GM12892 (cell line): Measurements from ENCODE around the gene ADAM11. TPM values are rescaled to one million over a fixed set of nuclear protein-coding genes. Genes with fewer than 3 reads are reported as not detected.
"Not testable (repeated sequence)": the region's sequence is repeated elsewhere in the genome, so short reads cannot be mapped to it uniquely, and the experiment has no call there.

Experiments
- DNase-seq: peaks from one replicate; pipeline ENCODE4 v3.0.0; 2011; ENCODE audit not compliant: insufficient read length
- FAIRE-seq: peaks from 2 replicates; lab custom pipeline; 2011; peaks lifted over from hg19 to GRCh38; lab: Jason Lieb, UNC
- POLR2A ChIP-seq: IDR thresholded peaks from 2 replicates; pipeline ENCODE4 v1.6.1; 2011; ENCODE audit warnings: low read depth, low read length, control low read depth
- POLR2AphosphoS5 ChIP-seq: IDR thresholded peaks from 2 replicates; pipeline ENCODE4 v1.6.1; 2011; ENCODE audit warnings: low read depth, low read length, control low read depth
- TAF1 ChIP-seq: IDR thresholded peaks from 2 replicates; pipeline ENCODE4 v1.6.1; 2011; ENCODE audit warnings: low read depth, mild to moderate bottlenecking, control low read depth, low read length, borderline replicate concordance
- polyA plus RNA-seq: library from polyadenylated mRNA; unstranded; fragments of >200 nt; gene quantifications from one replicate; pipeline ENCODE4 v1.2.1, GENCODE V29; 2012; ENCODE audit warnings: missing spikeins, inconsistent platforms; ENCODE audit not compliant: missing spikeins

ADAM11 gene, protein sequence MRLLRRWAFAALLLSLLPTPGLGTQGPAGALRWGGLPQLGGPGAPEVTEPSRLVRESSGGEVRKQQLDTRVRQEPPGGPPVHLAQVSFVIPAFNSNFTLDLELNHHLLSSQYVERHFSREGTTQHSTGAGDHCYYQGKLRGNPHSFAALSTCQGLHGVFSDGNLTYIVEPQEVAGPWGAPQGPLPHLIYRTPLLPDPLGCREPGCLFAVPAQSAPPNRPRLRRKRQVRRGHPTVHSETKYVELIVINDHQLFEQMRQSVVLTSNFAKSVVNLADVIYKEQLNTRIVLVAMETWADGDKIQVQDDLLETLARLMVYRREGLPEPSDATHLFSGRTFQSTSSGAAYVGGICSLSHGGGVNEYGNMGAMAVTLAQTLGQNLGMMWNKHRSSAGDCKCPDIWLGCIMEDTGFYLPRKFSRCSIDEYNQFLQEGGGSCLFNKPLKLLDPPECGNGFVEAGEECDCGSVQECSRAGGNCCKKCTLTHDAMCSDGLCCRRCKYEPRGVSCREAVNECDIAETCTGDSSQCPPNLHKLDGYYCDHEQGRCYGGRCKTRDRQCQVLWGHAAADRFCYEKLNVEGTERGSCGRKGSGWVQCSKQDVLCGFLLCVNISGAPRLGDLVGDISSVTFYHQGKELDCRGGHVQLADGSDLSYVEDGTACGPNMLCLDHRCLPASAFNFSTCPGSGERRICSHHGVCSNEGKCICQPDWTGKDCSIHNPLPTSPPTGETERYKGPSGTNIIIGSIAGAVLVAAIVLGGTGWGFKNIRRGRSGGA
- polyA plus RNA-seq: 0.13 TPM

DNA sequence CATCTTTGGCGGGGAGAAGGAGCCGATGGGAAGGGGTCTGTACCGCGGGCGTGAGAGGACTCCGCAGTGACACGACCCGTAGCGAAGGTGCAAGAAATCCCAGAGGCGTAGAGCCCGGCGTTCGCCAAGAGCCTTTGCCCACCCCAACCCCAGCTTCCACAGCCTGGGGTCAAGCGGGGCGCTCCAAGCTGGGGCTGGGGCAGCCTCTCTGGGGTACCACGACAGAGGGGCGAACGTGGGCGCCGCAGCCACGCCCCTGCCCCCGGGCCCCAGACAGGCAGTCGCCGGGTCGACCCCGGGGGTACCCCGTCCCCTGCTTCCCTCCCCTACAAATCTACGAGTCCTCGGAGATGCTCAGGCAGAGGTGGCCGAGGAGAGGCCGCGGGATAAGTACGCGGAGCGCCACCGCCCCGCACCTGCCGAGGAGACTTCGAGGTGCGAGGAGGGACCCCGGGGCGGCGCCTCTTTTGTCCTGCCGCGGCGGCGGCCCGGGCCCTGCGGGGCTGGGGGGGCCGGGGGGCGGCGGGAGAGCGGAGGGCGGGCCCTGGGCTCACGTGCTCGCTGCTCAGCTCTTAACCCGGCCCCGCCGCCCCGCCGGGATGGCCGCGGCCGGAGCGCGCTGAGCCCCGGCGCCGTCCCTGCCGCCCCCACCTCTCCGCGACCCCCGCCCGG lies at the start of gene ADAM11:
Gene ADAM11, plus strand, starts transcription at position 575 of the 672 bp plus-strand sequence. CDS start 212 bp downstream, outside the sequence.
- no peak for DNase-seq
- FAIRE-seq: no peak
- TF ChIP-seq POLR2A: no peak
- no peak for TF ChIP-seq POLR2AphosphoS5
- TF ChIP-seq TAF1: no peak

DNA sequence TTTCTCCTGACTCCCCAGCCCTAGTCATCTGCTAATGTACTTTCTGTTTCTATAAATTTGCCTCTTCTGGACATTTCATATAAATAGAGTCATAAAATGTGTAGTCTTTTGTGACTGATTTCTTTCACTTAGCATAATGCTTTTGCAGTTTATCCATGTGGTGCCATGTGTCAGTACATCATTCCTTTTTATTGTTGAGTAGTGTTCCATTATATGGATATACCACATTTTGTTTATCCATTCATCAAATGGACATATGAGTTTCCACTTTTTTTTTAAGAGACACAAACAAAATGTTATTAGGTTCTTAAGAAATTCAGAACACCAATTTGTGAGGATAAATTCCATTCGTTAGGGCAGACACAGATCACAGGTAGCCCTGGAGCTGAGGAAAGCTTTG lies 39.3 kb upstream of the ADAM11 start:
- FAIRE-seq: no peak
- no peak for DNase-seq
- TF ChIP-seq TAF1 (no peak), POLR2A (no peak), POLR2AphosphoS5 (no peak)

DNA sequence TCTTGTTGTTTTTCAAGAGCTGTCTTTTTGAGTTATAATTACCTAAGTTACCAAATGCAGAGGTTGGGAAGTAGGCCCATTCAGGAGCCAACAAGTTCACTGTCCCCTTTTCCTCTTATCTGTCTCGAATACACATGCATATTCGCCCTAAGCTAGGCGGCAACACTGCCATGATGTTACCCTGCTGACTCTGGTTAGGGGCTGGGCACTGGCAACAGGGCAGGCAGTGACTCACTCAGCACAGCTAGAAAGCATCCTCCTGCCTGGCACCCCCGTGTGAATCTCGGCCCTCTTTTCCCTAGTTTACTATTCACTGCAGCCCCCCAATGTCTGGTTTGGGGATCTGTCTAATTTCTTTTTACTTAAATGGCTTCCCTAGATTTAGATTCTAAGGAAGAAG lies 36.5 kb upstream of the ADAM11 start:
- DNase-seq: no peak
- FAIRE-seq: no peak
- no peak for TF ChIP-seq TAF1
- TF ChIP-seq POLR2AphosphoS5: no peak
- TF ChIP-seq POLR2A: no peak

DNA sequence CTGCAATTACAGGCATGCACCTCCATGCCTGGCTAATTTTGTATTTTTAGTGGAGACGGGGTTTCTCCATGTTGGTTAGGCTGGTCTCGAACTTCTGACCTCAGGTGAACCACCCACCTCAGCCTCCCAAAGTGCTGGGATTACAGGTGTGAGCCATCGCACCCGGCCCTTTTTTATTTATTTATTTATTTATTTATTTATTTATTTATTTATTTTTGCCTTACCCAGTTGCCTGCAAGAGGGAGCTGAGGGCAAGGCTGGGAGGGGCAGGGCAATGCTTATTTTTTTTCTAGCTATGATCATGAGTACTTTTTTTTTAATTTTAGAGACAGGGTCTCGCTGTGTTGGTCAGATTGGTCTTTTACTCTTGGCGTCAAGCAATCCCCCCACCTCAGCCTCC lies 32.7 kb upstream of the ADAM11 start:
- not testable (repeated sequence) for FAIRE-seq, DNase-seq

DNA sequence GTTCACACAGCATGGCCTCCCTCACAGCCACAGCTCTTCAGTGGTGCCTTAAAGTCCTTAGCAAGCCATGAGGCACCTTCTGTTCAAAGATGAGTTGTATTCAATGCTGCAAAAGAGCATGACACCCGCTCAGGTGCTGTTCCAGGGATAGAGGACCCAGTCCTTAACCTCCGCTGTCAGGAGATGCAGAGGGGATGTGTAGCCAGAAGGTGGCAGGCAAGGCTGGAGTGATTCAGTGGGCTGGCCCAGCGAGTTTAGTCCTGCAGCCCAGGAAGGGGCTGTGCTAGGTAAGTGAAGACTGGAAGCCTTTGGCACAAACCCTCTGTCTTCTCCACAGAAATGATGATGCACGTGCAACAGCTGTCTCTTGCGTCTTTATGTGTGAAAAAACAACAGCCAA lies 25.0 kb upstream of the ADAM11 start:
- no peak for DNase-seq
- TF ChIP-seq POLR2AphosphoS5: no peak
- no peak for TF ChIP-seq POLR2A
- no peak for TF ChIP-seq TAF1
- no peak for FAIRE-seq

DNA sequence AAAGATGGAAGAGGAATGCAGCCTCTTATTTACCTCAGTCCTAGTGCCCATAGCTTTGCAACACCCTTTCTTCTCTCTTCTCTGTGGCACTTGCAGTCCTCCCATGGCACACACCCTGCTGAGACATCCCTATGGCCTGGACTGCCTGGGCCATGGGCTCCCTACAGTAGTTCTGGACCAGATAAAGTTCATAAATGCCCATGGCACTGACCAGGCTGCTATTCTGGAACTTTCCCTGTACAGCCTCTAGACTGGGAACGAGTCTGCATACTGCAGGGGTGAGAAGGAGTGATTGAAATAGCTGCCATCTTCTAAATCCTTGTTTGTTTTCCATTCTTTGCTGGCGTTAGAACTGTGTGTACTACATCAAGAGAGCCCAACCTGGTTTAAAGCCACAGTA lies 24.5 kb upstream of the ADAM11 start:
- DNase-seq (no peak), FAIRE-seq (no peak)
- no peak for TF ChIP-seq TAF1
- TF ChIP-seq POLR2A: no peak
- TF ChIP-seq POLR2AphosphoS5: no peak

DNA sequence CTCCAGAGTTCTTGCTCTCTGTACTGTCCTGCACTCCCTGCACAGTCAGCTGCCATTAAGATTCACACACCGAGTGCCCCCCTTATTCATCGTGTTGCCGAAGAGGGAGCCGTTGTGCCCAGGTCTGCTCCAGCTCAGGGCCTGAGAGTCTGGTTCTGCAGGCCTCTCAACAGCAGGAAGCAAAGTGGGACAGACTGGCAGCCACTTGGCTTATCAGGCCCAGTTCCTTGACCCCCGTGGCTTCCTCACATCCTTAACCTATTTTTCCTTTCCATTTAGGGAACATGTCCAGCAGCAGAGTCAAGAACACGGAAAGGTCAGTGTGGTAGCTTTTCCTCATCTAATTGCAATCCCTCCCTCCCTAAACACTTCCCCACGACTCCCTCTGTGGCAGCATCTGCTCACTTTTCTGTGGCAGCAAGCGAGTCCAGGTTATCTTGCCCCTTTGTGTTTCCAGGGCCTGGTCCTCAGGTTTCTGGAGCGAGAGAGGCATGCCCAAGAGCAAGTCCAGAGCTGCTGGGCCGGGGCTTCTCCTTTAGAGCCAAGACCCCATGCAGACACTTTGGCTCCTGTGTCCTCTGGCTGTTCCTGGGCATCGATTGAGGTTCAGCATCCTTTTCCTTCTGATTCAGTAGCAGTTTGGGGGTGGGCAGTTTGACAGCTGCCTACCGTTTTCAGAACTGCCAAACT lies 22.1 kb upstream of the ADAM11 start:
- DNase-seq: no peak
- TF ChIP-seq POLR2AphosphoS5 (no peak), POLR2A (no peak), TAF1 (no peak)
- no peak for FAIRE-seq

DNA sequence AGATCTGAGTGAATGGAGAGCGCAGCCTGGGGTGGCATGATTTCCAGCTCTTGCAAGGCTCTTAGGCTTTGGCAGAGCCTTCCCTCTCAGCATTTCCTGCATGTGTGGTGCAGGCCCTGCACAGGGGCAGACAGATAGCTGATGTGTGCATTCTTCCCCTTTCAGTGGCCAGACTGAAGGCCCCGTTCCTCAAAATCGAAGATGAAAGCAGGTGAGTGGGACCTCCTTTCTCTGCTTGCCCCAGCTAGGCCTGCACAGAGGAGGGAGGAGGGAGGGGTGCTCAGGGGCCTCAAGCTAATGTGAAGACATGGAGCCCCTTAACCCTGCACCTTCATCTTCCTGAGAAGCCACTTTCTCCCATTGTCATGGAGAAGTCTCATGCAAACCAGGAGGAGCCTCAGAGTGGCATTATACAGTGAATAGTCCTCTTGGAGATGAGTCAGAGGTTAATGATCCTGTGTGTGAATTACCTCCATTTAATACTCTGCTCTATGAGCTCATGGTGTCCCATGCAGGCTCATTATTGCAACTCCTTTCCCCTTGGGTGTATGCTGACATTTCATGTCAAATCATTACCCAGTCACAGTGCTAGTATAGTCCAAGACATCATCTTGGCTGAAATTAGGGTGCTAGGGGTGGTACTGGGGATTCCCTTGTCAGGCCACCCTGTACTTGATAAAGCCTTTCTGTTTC lies 20.4 kb upstream of the ADAM11 start:
- FAIRE-seq: no peak
- DNase-seq: no peak
- no peak for TF ChIP-seq POLR2A
- no peak for TF ChIP-seq POLR2AphosphoS5
- no peak for TF ChIP-seq TAF1

DNA sequence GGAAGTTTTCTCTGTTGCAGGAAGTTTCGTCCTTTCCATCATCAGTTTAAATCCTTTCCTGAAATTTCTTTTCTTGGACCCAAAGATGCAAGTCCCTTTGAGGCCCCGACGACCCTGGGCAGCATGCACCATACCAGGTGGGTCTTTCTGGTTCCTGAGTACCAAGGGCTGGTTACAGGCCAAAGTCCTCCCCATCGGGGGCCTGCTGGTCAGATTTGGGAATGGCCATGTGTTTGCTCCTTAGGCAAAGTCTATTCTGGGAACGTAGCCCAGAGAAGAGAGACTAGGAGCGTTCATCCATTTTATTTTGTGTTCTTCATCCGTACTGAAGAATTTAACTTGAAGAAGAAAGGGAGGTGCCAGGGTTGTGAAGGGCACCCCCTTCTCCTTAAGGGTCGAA lies 17.5 kb upstream of the ADAM11 start:
- TF ChIP-seq POLR2AphosphoS5 (no peak), POLR2A (no peak), TAF1 (no peak)
- FAIRE-seq (no peak), DNase-seq (no peak)

DNA sequence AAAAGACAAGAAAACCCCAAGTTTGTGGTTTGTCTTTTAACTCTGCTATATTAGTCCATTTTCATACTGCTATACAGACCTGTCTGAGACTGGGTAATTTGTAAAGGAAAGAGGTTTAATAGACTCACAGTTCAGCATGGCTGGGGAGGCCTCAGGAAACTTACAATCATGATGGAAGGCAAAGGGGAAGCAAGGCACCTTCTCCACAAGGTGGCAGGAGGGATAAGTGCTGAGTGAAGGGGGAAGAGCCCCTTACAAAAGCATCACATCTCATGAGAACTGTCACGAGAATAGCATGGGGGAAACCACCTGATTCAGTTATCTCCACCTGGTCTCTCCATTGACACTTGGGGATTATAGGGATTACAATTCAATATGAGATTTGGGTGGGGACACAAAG lies 13.5 kb upstream of the ADAM11 start:
- FAIRE-seq (no peak), DNase-seq (no peak)
- TF ChIP-seq TAF1: no peak
- no peak for TF ChIP-seq POLR2A
- no peak for TF ChIP-seq POLR2AphosphoS5

DNA sequence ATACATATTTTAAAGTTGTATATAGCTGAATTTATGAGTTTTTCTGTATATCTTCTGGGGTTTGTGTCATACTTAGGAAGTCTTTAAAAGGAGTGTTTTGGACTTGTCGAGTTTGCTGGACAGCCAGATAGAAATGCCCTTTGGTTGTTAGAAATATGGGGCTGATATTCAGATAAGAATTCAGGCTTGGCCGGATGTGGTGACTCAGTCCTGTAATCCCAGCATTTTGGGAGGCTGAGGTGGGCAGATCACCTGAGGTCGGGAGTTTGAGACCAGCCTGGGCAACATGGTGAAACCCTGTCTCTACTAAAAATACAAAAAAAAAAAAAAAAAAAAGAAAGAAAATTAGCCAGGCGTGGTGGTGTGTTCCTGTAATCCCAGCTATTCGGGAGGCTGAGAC lies 13.1 kb upstream of the ADAM11 start:
- FAIRE-seq, DNase-seq: not testable (repeated sequence)

DNA sequence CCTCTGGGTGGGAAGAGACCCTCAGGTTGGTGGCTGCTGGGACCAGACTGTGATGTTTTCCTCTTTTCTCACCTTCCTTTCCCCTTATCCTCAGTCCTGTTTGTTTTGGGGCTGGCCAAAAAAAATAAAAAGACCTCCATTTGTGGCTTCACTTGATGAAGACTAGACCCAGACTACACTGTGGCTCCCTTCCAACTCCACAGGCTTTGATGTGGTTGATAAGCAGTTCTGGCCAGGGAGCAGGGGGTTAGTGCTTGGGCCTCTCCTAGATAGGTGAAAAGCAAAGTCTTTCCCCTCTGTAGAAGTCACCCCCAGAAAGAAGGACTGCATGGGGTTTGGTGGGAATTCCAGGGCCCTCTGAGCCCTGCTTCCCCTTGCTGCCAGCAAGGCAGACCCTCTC lies 11.2 kb upstream of the ADAM11 start:
- FAIRE-seq: no peak
- TF ChIP-seq POLR2A (no peak), POLR2AphosphoS5 (no peak), TAF1 (no peak)
- no peak for DNase-seq
